ENCODE data around the gene CLP1. TPM values are rescaled to one million over a fixed set of nuclear protein-coding genes. Genes with fewer than 3 reads are reported as not detected.

The CLP1 gene
- total and polyA plus RNA-seq, 10 of the 15 experiments (the other 5 are each of a cell fraction or from before 2014, with no cell fraction given): 19.9 to 45.7 (median 27.8) TPM

GRCh38 chr11:57659669-57660068 lies 2.1 kb downstream of the CLP1 start:
- ATAC-seq: no peak
- H3K27me3 ChIP-seq (replicated peaks in 1 of 2; ENCODE audit: control insufficient read depth in 2 of 2, insufficient read depth in 2 of 2, low read length in 1 of 2): no peaks in the 10 kb centered on the region
- no peak overlapping the region for H2AFZ ChIP-seq (ENCODE audit: control insufficient read depth, low read depth, low read length)
- no peak overlapping the region for H3K9ac ChIP-seq (ENCODE audit: control insufficient read depth, insufficient read depth, low read length)
- H3K27ac ChIP-seq (ENCODE audit: control insufficient read depth, insufficient read depth): no peak overlapping the region
- peaks cover 6% of the 10 kb centered on the region; the same call in 1 of the 2 replicates for H3K4me1 ChIP-seq (ENCODE audit: control insufficient read depth, insufficient read depth, low read length)
- ChIA-PET POLR2A (no interaction called here), SMC1A (ENCODE audit: uncharacterized antibody, unreplicated experiment) (no interaction called here), RAD21 (ENCODE audit: unreplicated experiment) (no interaction called here), CTCF (interaction anchor here (1.2 kb wide), 1 partner anchor 141 kb away, joined by 5 read pairs; no protein-coding TSS in a partner anchor)
- no peak for DNase-seq (ENCODE audit: low read depth, low spot score)
- BruUV-seq (replicated peaks): TSS peak; percentile 52
- peaks cover 18% of the 10 kb centered on the region for H3K79me2 ChIP-seq (ENCODE audit: control insufficient read depth, insufficient read depth, low read length)
- peaks cover 9 to 10% of the 10 kb centered on the region in 2 experiments; a peak in 3 of 4 replicates for H3K36me3 ChIP-seq (ENCODE audit: control insufficient read depth in 2 of 2, insufficient read depth in 2 of 2, low read length in 1 of 2)
- intact Hi-C loops (cut with micrococcal nuclease; ENCODE audit: unreplicated experiment): loop anchor here (5.0 kb wide), 1 partner anchor 628 kb away; no protein-coding TSS in a partner anchor
- no peaks in the 10 kb centered on the region for H3K9me3 ChIP-seq (replicated peaks; ENCODE audit: control insufficient read depth, insufficient read depth, low read length)
- in situ Hi-C loops (cut with MboI): loop anchor here (5.0 to 10.0 kb wide), 2 partner anchors 143 to 865 kb away; no protein-coding TSS in a partner anchor
- TF ChIP-seq TAF1 (IDR thresholded peaks at IDR 0.05; ENCODE audit: borderline replicate concordance, low read depth, low read length) (no peak), NRF1 (conservative IDR thresholded peaks at IDR 0.05; ENCODE audit: low read depth, low read length) (no peak), EED (IDR thresholded peaks at IDR 0.05; ENCODE audit: low read depth) (no peak)
- no peaks in the 10 kb centered on the region for H4K20me1 ChIP-seq (ENCODE audit: control insufficient read depth, insufficient read depth)
- no peak for FAIRE-seq
- H3K4me3 ChIP-seq: no peak overlapping the region
- WGBS (ENCODE audit: insufficient coverage, insufficient replicate concordance, low lambda C conversion rate, missing lambda C conversion rate): 98% methylated on average over 14 of the region's 14 CpGs
- H3K4me2 ChIP-seq (ENCODE audit: control insufficient read depth, insufficient read depth): no peak overlapping the region

GRCh38 chr11:57662893-57663292 lies 5.3 kb downstream of the CLP1 start:
- in situ Hi-C loops (cut with MboI) (loop anchor here (5.0 to 10.0 kb wide), 2 partner anchors 139 to 862 kb away; no protein-coding TSS in a partner anchor), intact Hi-C loops (cut with micrococcal nuclease; ENCODE audit: unreplicated experiment) (loop anchor here (5.0 kb wide), 1 partner anchor 624 kb away; no protein-coding TSS in a partner anchor)
- H3K9me3 ChIP-seq (replicated peaks; ENCODE audit: control insufficient read depth, insufficient read depth, low read length): no peaks in the 10 kb centered on the region
- H4K20me1 ChIP-seq (ENCODE audit: control insufficient read depth, insufficient read depth): no peaks in the 10 kb centered on the region
- CTCF ChIA-PET: interaction anchor here (0.6 to 2.1 kb wide), 16 partner anchors 12 to 911 kb away, joined by 3 to 31 read pairs (median 4); no protein-coding TSS in a partner anchor
- H3K4me3 ChIP-seq: no peak overlapping the region
- TF ChIP-seq IRF3 (IDR thresholded peaks at IDR 0.05): no peak
- peak; percentile 56 for TF ChIP-seq PAX5 (IDR thresholded peaks at IDR 0.05; ENCODE audit: borderline replicate concordance, low read depth, low read length)
- TF ChIP-seq CTCF (IDR thresholded peaks at IDR 0.05 in 2 of 3, conservative IDR thresholded peaks at IDR 0.05 in 1 of 3; ENCODE audit: control insufficient read depth in 2 of 3, extremely low read depth in 1 of 3, insufficient read depth in 1 of 3, low read depth in 3 of 3, low read length in 3 of 3): peak; percentile 31 to 64 (median 51); a peak in 4 of 6 replicates
- TF ChIP-seq GATAD2B (conservative IDR thresholded peaks at IDR 0.05; ENCODE audit: low read depth): no peak
- TF ChIP-seq ZNF384 (IDR thresholded peaks at IDR 0.05; ENCODE audit: borderline replicate concordance, low read depth, low read length): no peak
- TF ChIP-seq RUNX3 (IDR thresholded peaks at IDR 0.05; ENCODE audit: low read length): peak; percentile 24; the same call in 1 of the 2 replicates
- peak; percentile 57 for TF ChIP-seq RAD21 (IDR thresholded peaks at IDR 0.05; ENCODE audit: insufficient read depth, low read depth, low read length)
- TF ChIP-seq SMC3 (IDR thresholded peaks at IDR 0.05; ENCODE audit: borderline replicate concordance, low read length): peak; percentile 36; the same call in 1 of the 2 replicates
- POLR2A ChIA-PET: interaction anchor here (0.6 to 1.4 kb wide), 4 partner anchors 9 to 100 kb away, joined by 3 read pairs; no protein-coding TSS in a partner anchor
- no peak overlapping the region for H3K4me2 ChIP-seq (ENCODE audit: control insufficient read depth, insufficient read depth)
- H2AFZ ChIP-seq (ENCODE audit: control insufficient read depth, low read depth, low read length): no peak overlapping the region
- peaks cover 9 to 10% of the 10 kb centered on the region in 2 experiments; a peak in 3 of 4 replicates for H3K36me3 ChIP-seq (ENCODE audit: control insufficient read depth in 2 of 2, insufficient read depth in 2 of 2, low read length in 1 of 2)
- 77% methylated on average over 4 of the region's 4 CpGs for WGBS (ENCODE audit: insufficient coverage, insufficient replicate concordance, low lambda C conversion rate, missing lambda C conversion rate)
- 0 out of 2 replicates have a peak, but pooled peaks cover 2% of the 10 kb centered on the region for H3K4me1 ChIP-seq (ENCODE audit: control insufficient read depth, insufficient read depth, low read length)
- peaks cover 14% of the 10 kb centered on the region for H3K79me2 ChIP-seq (ENCODE audit: control insufficient read depth, insufficient read depth, low read length)
- H3K9ac ChIP-seq (ENCODE audit: control insufficient read depth, insufficient read depth, low read length): no peak overlapping the region
- SMC1A ChIA-PET (ENCODE audit: uncharacterized antibody, unreplicated experiment): interaction anchor here (0.6 to 1.4 kb wide), 5 partner anchors 52 to 840 kb away, joined by 3 to 16 read pairs (median 3); no protein-coding TSS in a partner anchor
- FAIRE-seq (no peak), ATAC-seq (no peak), DNase-seq (ENCODE audit: low read depth, low spot score) (no peak)
- no peak overlapping the region for H3K27ac ChIP-seq (ENCODE audit: control insufficient read depth, insufficient read depth)
- no peaks in the 10 kb centered on the region for H3K27me3 ChIP-seq (replicated peaks in 1 of 2; ENCODE audit: control insufficient read depth in 2 of 2, insufficient read depth in 2 of 2, low read length in 1 of 2)
- no TSS peak for BruUV-seq (replicated peaks)
- RAD21 ChIA-PET (ENCODE audit: unreplicated experiment): interaction anchor here (0.5 to 1.6 kb wide), 8 partner anchors 18 to 925 kb away, joined by 3 to 20 read pairs (median 4); partner anchors contain the start of gene UBE2L6
